Measurements from ENCODE around the gene SMR3A.

SMR3A gene

DNA sequence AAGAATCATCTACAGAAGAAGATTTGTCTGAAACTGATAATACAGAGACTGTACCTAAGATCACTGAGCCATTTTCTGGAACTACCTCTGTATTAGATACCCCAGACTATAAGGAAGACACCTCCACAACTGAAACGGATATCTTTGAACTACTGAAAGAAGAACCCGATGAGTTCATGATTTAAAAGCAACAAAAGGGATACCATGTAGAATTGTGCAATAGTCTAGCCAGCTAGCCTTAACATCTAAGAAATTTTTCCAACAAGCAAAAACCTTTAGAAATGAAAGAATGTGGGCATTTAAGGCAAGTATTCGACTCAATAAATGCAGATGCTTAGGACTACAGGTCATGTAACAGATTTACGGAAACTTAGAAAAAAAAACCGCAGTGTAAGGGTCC lies 24.5 kb upstream of the SMR3A start (continued):
- no peak for TF ChIP-seq ZNF530 (tag by site-specific recombination; IDR thresholded peaks at IDR 0.05; ENCODE audit: low read depth)
- no peak for TF ChIP-seq ZNF514 (tag by site-specific recombination; IDR thresholded peaks at IDR 0.05)
- no peak for TF ChIP-seq ZFP3 (tag by site-specific recombination; IDR thresholded peaks at IDR 0.05; ENCODE audit: low read depth)
- TF ChIP-seq ZNF558 (tag by site-specific recombination; IDR thresholded peaks at IDR 0.05) = no peak
- TF ChIP-seq OSR2 (tag by site-specific recombination; IDR thresholded peaks at IDR 0.05) = no peak
- TF ChIP-seq, protein P1, sequence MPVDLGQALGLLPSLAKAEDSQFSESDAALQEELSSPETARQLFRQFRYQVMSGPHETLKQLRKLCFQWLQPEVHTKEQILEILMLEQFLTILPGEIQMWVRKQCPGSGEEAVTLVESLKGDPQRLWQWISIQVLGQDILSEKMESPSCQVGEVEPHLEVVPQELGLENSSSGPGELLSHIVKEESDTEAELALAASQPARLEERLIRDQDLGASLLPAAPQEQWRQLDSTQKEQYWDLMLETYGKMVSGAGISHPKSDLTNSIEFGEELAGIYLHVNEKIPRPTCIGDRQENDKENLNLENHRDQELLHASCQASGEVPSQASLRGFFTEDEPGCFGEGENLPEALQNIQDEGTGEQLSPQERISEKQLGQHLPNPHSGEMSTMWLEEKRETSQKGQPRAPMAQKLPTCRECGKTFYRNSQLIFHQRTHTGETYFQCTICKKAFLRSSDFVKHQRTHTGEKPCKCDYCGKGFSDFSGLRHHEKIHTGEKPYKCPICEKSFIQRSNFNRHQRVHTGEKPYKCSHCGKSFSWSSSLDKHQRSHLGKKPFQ (tag by site-specific recombination; IDR thresholded peaks at IDR 0.05) = no peak
- TF ChIP-seq, protein P2, sequence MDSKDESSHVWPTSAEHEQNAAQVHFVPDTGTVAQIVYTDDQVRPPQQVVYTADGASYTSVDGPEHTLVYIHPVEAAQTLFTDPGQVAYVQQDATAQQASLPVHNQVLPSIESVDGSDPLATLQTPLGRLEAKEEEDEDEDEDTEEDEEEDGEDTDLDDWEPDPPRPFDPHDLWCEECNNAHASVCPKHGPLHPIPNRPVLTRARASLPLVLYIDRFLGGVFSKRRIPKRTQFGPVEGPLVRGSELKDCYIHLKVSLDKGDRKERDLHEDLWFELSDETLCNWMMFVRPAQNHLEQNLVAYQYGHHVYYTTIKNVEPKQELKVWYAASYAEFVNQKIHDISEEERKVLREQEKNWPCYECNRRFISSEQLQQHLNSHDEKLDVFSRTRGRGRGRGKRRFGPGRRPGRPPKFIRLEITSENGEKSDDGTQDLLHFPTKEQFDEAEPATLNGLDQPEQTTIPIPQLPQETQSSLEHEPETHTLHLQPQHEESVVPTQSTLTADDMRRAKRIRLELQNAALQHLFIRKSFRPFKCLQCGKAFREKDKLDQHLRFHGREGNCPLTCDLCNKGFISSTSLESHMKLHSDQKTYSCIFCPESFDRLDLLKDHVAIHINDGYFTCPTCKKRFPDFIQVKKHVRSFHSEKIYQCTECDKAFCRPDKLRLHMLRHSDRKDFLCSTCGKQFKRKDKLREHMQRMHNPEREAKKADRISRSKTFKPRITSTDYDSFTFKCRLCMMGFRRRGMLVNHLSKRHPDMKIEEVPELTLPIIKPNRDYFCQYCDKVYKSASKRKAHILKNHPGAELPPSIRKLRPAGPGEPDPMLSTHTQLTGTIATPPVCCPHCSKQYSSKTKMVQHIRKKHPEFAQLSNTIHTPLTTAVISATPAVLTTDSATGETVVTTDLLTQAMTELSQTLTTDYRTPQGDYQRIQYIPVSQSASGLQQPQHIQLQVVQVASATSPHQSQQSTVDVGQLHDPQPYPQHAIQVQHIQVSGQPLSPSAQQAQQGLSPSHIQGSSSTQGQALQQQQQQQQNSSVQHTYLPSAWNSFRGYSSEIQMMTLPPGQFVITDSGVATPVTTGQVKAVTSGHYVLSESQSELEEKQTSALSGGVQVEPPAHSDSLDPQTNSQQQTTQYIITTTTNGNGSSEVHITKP (tag by site-specific recombination; IDR thresholded peaks at IDR 0.05) = no peak
- TF ChIP-seq ZNF394 (tag by site-specific recombination; IDR thresholded peaks at IDR 0.05; ENCODE audit: borderline replicate concordance) = no peak
- TF ChIP-seq TRIM28 (IDR thresholded peaks at IDR 0.05; ENCODE audit: borderline replicate concordance, low read length) = no peak
- TF ChIP-seq ZNF521 (tag by site-specific recombination; IDR thresholded peaks at IDR 0.05) = no peak
- TF ChIP-seq, protein P3, sequence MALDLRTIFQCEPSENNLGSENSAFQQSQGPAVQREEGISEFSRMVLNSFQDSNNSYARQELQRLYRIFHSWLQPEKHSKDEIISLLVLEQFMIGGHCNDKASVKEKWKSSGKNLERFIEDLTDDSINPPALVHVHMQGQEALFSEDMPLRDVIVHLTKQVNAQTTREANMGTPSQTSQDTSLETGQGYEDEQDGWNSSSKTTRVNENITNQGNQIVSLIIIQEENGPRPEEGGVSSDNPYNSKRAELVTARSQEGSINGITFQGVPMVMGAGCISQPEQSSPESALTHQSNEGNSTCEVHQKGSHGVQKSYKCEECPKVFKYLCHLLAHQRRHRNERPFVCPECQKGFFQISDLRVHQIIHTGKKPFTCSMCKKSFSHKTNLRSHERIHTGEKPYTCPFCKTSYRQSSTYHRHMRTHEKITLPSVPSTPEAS (tag by site-specific recombination; IDR thresholded peaks at IDR 0.05) = no peak
- TF ChIP-seq, protein P4, sequence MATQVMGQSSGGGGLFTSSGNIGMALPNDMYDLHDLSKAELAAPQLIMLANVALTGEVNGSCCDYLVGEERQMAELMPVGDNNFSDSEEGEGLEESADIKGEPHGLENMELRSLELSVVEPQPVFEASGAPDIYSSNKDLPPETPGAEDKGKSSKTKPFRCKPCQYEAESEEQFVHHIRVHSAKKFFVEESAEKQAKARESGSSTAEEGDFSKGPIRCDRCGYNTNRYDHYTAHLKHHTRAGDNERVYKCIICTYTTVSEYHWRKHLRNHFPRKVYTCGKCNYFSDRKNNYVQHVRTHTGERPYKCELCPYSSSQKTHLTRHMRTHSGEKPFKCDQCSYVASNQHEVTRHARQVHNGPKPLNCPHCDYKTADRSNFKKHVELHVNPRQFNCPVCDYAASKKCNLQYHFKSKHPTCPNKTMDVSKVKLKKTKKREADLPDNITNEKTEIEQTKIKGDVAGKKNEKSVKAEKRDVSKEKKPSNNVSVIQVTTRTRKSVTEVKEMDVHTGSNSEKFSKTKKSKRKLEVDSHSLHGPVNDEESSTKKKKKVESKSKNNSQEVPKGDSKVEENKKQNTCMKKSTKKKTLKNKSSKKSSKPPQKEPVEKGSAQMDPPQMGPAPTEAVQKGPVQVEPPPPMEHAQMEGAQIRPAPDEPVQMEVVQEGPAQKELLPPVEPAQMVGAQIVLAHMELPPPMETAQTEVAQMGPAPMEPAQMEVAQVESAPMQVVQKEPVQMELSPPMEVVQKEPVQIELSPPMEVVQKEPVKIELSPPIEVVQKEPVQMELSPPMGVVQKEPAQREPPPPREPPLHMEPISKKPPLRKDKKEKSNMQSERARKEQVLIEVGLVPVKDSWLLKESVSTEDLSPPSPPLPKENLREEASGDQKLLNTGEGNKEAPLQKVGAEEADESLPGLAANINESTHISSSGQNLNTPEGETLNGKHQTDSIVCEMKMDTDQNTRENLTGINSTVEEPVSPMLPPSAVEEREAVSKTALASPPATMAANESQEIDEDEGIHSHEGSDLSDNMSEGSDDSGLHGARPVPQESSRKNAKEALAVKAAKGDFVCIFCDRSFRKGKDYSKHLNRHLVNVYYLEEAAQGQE (tag by site-specific recombination; IDR thresholded peaks at IDR 0.05) = no peak
- no peak for TF ChIP-seq ZNF157 (tag by site-specific recombination; IDR thresholded peaks at IDR 0.05)

DNA sequence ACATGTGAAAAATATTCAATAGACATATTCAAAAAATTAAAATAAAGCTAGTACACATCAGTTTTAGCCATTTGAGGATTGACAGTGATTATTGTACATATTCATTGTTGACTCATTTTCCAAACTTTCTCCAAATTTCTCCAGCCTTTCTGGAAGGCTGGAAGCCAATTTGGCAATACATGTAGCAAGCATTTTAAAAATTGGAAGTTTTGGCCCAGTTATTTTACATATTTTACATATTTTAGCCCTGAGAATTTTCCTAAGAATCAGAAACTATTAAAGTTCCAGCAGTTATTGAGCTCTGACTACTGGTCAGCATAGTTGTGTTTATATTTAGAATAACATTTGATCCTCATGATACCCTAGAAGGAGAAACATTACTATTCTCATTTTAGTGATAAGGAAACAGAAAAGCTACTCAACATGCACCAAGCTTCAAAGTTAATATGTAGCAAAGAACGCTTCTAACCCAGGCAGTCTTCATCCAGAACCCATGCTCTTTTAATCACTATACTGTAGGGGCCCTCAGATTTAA lies 22.6 kb upstream of the SMR3A start:
- no peak for TF ChIP-seq ZFP41 (tag by site-specific recombination; IDR thresholded peaks at IDR 0.05; ENCODE audit: borderline replicate concordance)
- no peak for TF ChIP-seq ZNF514 (tag by site-specific recombination; IDR thresholded peaks at IDR 0.05)
- TF ChIP-seq GLI4 (tag by site-specific recombination; IDR thresholded peaks at IDR 0.05) = no peak
- TF ChIP-seq ZBTB21 (tag by site-specific recombination; IDR thresholded peaks at IDR 0.05) = no peak
- TF ChIP-seq RBAK (tag by site-specific recombination; IDR thresholded peaks at IDR 0.05) = no peak
- TF ChIP-seq ZNF629 (tag by site-specific recombination; IDR thresholded peaks at IDR 0.05) = no peak
- no peak for TF ChIP-seq ZNF707 (tag by site-specific recombination; IDR thresholded peaks at IDR 0.05)

More for the DNA sequence above, 22.6 kb upstream of the SMR3A start:
- Histone ChIP-seq H3K36me3 (ENCODE audit: control insufficient read depth in 2 of 2, insufficient read depth in 1 of 2, low read length in 2 of 2) (no peaks in the 10 kb centered on the region), H3K27ac (ENCODE audit: extremely low read depth, low read depth, low read length) (no peak overlapping the region), H3K4me1 (ENCODE audit: control insufficient read depth, insufficient read depth, low read length) (no peaks in the 10 kb centered on the region), H3K9me3 (ENCODE audit: control insufficient read depth, insufficient read depth, low read depth, low read length) (no peaks in the 10 kb centered on the region), H3K4me3 (ENCODE audit: low read depth, low read length) (no peak overlapping the region)
- CTCF ChIA-PET = no interaction called here
- POLR2A ChIA-PET = no interaction called here

Measured in HEK293 (cell line).